Hepatocyte (in vitro differentiated cells): Measurements from ENCODE around the gene NEDD4L. TPM values are rescaled to one million over a fixed set of nuclear protein-coding genes. Genes with fewer than 3 reads are reported as not detected.

Experiments used
- DNase-seq: peaks from one replicate; pipeline ENCODE4 v3.0.0-alpha.2; 2016; ENCODE audit warnings: low spot score
- H2AFZ ChIP-seq: fragments of 200-600 bp; sonication (generic); 2 replicates; pipeline ENCODE4 v1.6.0; 2016; ENCODE audit warnings: antibody characterized with exemption, mild to moderate bottlenecking
- H3K27ac ChIP-seq: fragments of 200-600 bp; sonication (generic); 2 replicates; pipeline ENCODE4 v1.5.1; 2016; ENCODE audit warnings: mild to moderate bottlenecking
- H3K27me3 ChIP-seq: fragments of 200-600 bp; sonication (generic); 2 replicates; pipeline ENCODE4 v1.6.1; 2016
- H3K36me3 ChIP-seq: fragments of 200-600 bp; sonication (generic); replicated peaks from 2 replicates; pipeline ENCODE4 v1.5.1; 2016; ENCODE audit warnings: low read depth; ENCODE audit not compliant: insufficient read depth
- H3K4me1 ChIP-seq: fragments of 200-600 bp; sonication (generic); 2 replicates; pipeline ENCODE4 v1.5.1; 2016; ENCODE audit warnings: mild to moderate bottlenecking, moderate library complexity; ENCODE audit not compliant: insufficient read depth
- H3K4me2 ChIP-seq: fragments of 200-600 bp; sonication (generic); 2 replicates; pipeline ENCODE4 v1.6.0; 2016
- H3K4me3 ChIP-seq: fragments of 200-600 bp; sonication (generic); 2 replicates; pipeline ENCODE4 v1.5.1; 2016; ENCODE audit warnings: mild to moderate bottlenecking
- H3K79me2 ChIP-seq: fragments of 200-600 bp; sonication (generic); 2 replicates; pipeline ENCODE4 v1.6.0; 2017; ENCODE audit warnings: mild to moderate bottlenecking
- H3K9me2 ChIP-seq: fragments of 200-600 bp; sonication (generic); replicated peaks from 2 replicates; pipeline ENCODE4 v1.6.0; 2017; ENCODE audit warnings: mild to moderate bottlenecking; ENCODE audit not compliant: insufficient read depth
- H3K9me3 ChIP-seq: fragments of 200-600 bp; sonication (generic); 2 replicates; pipeline ENCODE4 v1.5.1; 2016; ENCODE audit warnings: low read depth, mild to moderate bottlenecking
- H4K20me1 ChIP-seq: fragments of 200-600 bp; sonication (generic); 2 replicates; pipeline ENCODE4 v1.6.0; 2016; ENCODE audit warnings: mild to moderate bottlenecking; ENCODE audit not compliant: insufficient read depth, poor library complexity, severe bottlenecking
- CTCF ChIP-seq: fragments of 200-600 bp; sonication (generic); IDR thresholded peaks from 2 replicates; pipeline ENCODE4 v1.5.1; 2016; ENCODE audit warnings: antibody characterized with exemption, mild to moderate bottlenecking; ENCODE audit not compliant: poor library complexity
- EZH2 ChIP-seq: fragments of 200-600 bp; sonication (generic); IDR thresholded peaks from 2 replicates; pipeline ENCODE4 v1.6.1; 2016; ENCODE audit warnings: antibody characterized with exemption, mild to moderate bottlenecking, borderline replicate concordance
- EZH2phosphoT487 ChIP-seq: fragments of 200-600 bp; sonication (generic); IDR thresholded peaks from one replicate; pipeline ENCODE4 v1.6.1; 2018; ENCODE audit warnings: antibody characterized with exemption, mild to moderate bottlenecking, low read depth, moderate library complexity; ENCODE audit not compliant: unreplicated experiment, severe bottlenecking
- WGBS: methylation state at CpG from one replicate; pipeline ENCODE4 v1.1.6; 2016; ENCODE audit warnings: low lambda C conversion rate; ENCODE audit errors: missing lambda C conversion rate; 5-methylcytosine and 5-hydroxymethylcytosine counted together
- polyA plus RNA-seq: library from polyadenylated mRNA; unstranded; fragments of >200 nt; fragmentation: Nextera tagmentation; extraction: Ambion mirVana; gene quantifications from 2 replicates; pipeline ENCODE4 v1.2.1, GENCODE V29; 2016
- total RNA-seq: library from RNA; depleted of rRNA; stranded (reverse); fragments of >200 nt; gene quantifications from 2 replicates; pipeline ENCODE4 v1.2.3, GENCODE V29; 2014

NEDD4L gene
- total and polyA plus RNA-seq, 2 experiments from 2014 or later = 104 to 140 TPM

DNA sequence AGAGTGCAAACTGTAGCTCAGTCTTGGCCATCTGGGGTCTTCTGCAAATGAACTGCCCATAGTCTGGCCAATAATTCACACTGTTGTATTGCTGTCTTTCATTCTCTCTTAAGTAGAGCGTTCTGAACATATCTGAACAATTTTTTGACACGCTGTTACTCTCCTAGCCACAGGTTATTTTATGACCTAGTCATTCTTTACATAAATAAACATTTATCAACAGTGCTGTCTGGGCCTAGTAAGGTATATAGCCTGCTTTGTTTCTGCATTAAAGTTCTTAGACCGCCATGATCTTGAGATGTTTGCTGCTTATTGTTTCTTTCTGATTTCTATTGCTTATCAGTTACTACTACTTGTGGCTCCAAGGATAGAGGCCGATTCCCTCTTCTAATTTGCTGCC lies 226.4 kb downstream of the NEDD4L start:
- peaks cover 35% of the 10 kb centered on the region for H3K4me1 ChIP-seq
- no peaks in the 10 kb centered on the region for H3K9me2 ChIP-seq
- 74% methylated on average over 4 of the region's 4 CpGs for WGBS
- H3K27ac ChIP-seq = peak overlapping the region; percentile 84
- TF ChIP-seq EZH2 (no peak), EZH2phosphoT487 (no peak), CTCF (no peak)
- H3K36me3 ChIP-seq = no peaks in the 10 kb centered on the region
- no peak overlapping the region for H3K4me3 ChIP-seq
- no peak for DNase-seq
- no peaks in the 10 kb centered on the region for H3K27me3 ChIP-seq
- H4K20me1 ChIP-seq = peaks cover 4% of the 10 kb centered on the region
- peaks cover 95% of the 10 kb centered on the region for H3K79me2 ChIP-seq
- no peaks in the 10 kb centered on the region for H3K9me3 ChIP-seq
- H2AFZ ChIP-seq = no peak overlapping the region
- H3K4me2 ChIP-seq = peak overlapping the region; percentile 60

GRCh38 chr18:58271770-58272169 lies 227.7 kb downstream of the NEDD4L start:
- Histone ChIP-seq H3K4me2 (no peak overlapping the region), H3K27me3 (no peaks in the 10 kb centered on the region), H3K9me3 (no peaks in the 10 kb centered on the region), H3K4me1 (peaks cover 42% of the 10 kb centered on the region), H3K36me3 (no peaks in the 10 kb centered on the region), H3K9me2 (no peaks in the 10 kb centered on the region), H3K79me2 (peaks cover 95% of the 10 kb centered on the region), H2AFZ (no peak overlapping the region), H3K27ac (peak overlapping the region; percentile 84), H4K20me1 (peaks cover 4% of the 10 kb centered on the region), H3K4me3 (no peak overlapping the region)
- no peak for TF ChIP-seq CTCF
- TF ChIP-seq EZH2 = no peak
- no peak for TF ChIP-seq EZH2phosphoT487
- 86% methylated on average over 2 of the region's 2 CpGs for WGBS
- DNase-seq = no peak

- Histone ChIP-seq H3K27ac (peak overlapping the region; percentile 84), H4K20me1 (peaks cover 4% of the 10 kb centered on the region), H3K9me3 (no peaks in the 10 kb centered on the region), H3K79me2 (peaks cover 95% of the 10 kb centered on the region), H3K9me2 (no peaks in the 10 kb centered on the region), H2AFZ (no peak overlapping the region), H3K36me3 (no peaks in the 10 kb centered on the region), H3K4me1 (peaks cover 46% of the 10 kb centered on the region), H3K27me3 (no peaks in the 10 kb centered on the region), H3K4me3 (no peak overlapping the region), H3K4me2 (no peak overlapping the region)
- 91% methylated on average over 6 of the region's 6 CpGs for whole genome bisulfite sequencing
- DNase-seq = no peak
- TF ChIP-seq EZH2 = no peak
- TF ChIP-seq EZH2phosphoT487 = no peak
- no peak for TF ChIP-seq CTCF
Measured at GRCh38 chr18:58272209-58272608, 228.2 kb downstream of the NEDD4L start.
